GM13977 (cell line): ENCODE measurements around the gene VTN.

ENCODE experiments used
- DNase-seq: peaks from one replicate; pipeline ENCODE4 v3.0.0; 2012; ENCODE audit warnings: low spot score
- CTCF ChIP-seq: IDR thresholded peaks from 2 replicates; pipeline ENCODE4 v1.5.1; 2012; ENCODE audit warnings: mild to moderate bottlenecking, control low read depth; ENCODE audit not compliant: insufficient read depth; ENCODE audit errors: extremely low read depth, missing control alignments
- in situ Hi-C: fragments of 300-500 bp; cut with MboI; formaldehyde crosslinking; loops from one replicate; pipeline ENCODE4 v1.12.0; 2022; ENCODE audit warnings: low sequenced_read_pairs, low pct_unique_long_range_greater_than_20kb, mixed read lengths, inconsistent platforms; ENCODE audit not compliant: unreplicated experiment

VTN gene

GRCh38 chr17:28327709-28328108 lies 42.4 kb downstream of the VTN start:
- in situ Hi-C loops = no loop called here
- DNase-seq = no peak

GRCh38 chr17:28327031-28327607 lies 43.0 kb downstream of the VTN start:
- in situ Hi-C loops = no loop called here
- peak; percentile 47 for DNase-seq
- no peak for TF ChIP-seq CTCF

More at GRCh38 chr17:28327709-28328108, 42.4 kb downstream of the VTN start:
- TF ChIP-seq CTCF = no peak

DNA sequence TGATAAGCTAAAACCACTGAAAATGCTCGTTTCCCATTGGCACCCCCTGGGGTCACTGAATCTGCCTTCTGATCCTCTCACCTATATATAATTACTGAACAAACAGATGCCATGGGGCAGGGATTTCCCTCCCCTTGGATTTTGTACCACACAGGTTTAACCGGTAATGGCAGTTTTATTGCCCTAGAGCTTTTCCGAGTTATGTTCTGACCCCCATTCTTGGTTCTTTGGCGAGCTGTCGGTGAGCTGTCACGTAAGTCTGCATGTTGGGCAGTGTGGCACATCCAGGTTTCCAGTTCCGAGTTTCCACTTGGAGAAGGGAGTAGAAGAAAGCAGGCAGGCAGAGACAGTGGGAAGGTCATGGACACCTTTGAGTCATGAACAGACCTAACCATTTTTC lies 44.0 kb downstream of the VTN start:
- TF ChIP-seq CTCF = no peak
- in situ Hi-C loops = no loop called here
- DNase-seq = no peak

DNA sequence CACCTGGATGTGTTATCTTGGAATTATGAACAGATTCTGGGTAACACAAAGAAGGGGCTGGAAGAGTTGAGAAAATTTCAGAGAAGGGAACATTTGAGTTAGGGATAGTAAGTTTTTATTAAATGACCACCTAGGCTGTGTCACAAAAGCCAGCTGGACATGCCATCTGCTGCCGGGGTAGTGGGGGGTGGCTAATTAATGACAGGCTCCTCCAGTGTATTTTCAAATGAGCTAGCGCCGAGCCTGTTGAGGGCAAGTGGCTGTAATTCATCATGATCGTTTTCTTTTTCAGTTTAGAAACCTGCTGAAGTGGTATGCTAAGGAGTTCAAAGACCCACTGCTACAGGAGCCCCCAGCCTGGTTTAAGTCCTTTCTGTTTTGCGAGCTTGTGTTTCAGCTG lies 44.9 kb downstream of the VTN start:
- in situ Hi-C loops = no loop called here
- no peak for TF ChIP-seq CTCF
- no peak for DNase-seq

GRCh38 chr17:28324781-28325180 lies 45.3 kb downstream of the VTN start:
- in situ Hi-C loops = no loop called here
- no peak for DNase-seq

DNA sequence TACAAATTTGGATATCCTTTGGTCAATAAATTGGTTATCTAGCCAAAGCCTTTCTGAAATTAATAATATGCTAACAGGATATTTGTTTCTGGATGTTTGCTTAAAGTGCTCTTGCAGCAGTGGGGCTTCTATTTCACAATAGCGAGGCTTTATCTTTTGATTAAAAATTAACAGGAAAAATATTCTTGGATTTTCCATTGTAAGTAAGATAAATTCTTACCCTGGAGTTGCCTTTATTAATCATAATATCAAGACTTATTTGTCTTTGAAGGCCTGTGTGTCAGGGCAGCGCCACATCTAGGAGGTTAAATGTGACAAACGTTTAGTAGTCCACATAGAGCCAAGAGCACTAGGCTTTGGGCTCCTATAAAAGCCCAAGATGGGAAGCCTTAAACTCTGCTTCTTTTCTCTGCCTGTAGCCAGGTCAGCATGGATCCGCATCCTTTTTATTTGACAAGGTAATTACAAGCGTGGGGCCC lies 45.8 kb downstream of the VTN start:
- in situ Hi-C loops = no loop called here
- no peak for TF ChIP-seq CTCF
- DNase-seq = no peak

More at GRCh38 chr17:28324781-28325180, 45.3 kb downstream of the VTN start:
- TF ChIP-seq CTCF = no peak
